DOHH2 (cell line): ENCODE measurements around the gene TAF11L9.
"Not testable (repeated sequence)": the region's sequence is repeated elsewhere in the genome, so short reads cannot be mapped to it uniquely, and the experiment has no call there.

Source experiments
- H3F3A ChIP-seq: fragments of 200-600 bp; sonication (generic), shearing (Covaris generic); 2 replicates; pipeline ENCODE4 v1.6.0; 2016; ENCODE audit warnings: antibody characterized with exemption, mild to moderate bottlenecking; ENCODE audit not compliant: control insufficient read depth, insufficient read depth
- H3K27ac ChIP-seq: fragments of 200-600 bp; sonication (generic); 2 replicates; pipeline ENCODE4 v1.5.1; 2014; ENCODE audit warnings: low read depth, mild to moderate bottlenecking, low read length, moderate library complexity
- H3K27me3 ChIP-seq: fragments of 200-600 bp; sonication (generic); 2 replicates; pipeline ENCODE4 v1.6.1; 2014; ENCODE audit warnings: mild to moderate bottlenecking, low read length, mixed read lengths; ENCODE audit not compliant: control insufficient read depth
- H3K36me3 ChIP-seq: fragments of 200-600 bp; sonication (generic); 2 replicates; pipeline ENCODE4 v1.6.1; 2014; ENCODE audit warnings: mild to moderate bottlenecking, low read length, moderate library complexity, mixed read lengths; ENCODE audit not compliant: control insufficient read depth
- H3K4me1 ChIP-seq: fragments of 200-600 bp; sonication (generic); 2 replicates; pipeline ENCODE4 v1.6.1; 2014; ENCODE audit warnings: mild to moderate bottlenecking, low read length, mixed read lengths; ENCODE audit not compliant: control insufficient read depth
- H3K4me2 ChIP-seq: fragments of 200-600 bp; sonication (generic); 2 replicates; pipeline ENCODE4 v1.6.0; 2014; ENCODE audit warnings: mild to moderate bottlenecking, low read length, moderate library complexity
- H3K4me3 ChIP-seq: fragments of 200-600 bp; sonication (generic); 2 replicates; pipeline ENCODE4 v1.5.1; 2014; ENCODE audit warnings: mild to moderate bottlenecking, low read length, mixed read lengths
- H3K79me2 ChIP-seq: fragments of 200-600 bp; sonication (generic); 2 replicates; pipeline ENCODE4 v1.6.1; 2014; ENCODE audit warnings: mild to moderate bottlenecking, low read length, mixed read lengths; ENCODE audit not compliant: control insufficient read depth
- H3K9me2 ChIP-seq: fragments of 200-600 bp; sonication (generic); replicated peaks from 2 replicates; pipeline ENCODE4 v1.6.1; 2014; ENCODE audit warnings: mild to moderate bottlenecking, low read length, mixed read lengths; ENCODE audit not compliant: control insufficient read depth
- H3K9me3 ChIP-seq: fragments of 200-600 bp; sonication (generic); 2 replicates; pipeline ENCODE4 v1.6.1; 2014; ENCODE audit warnings: antibody characterized with exemption, low read length, mixed read lengths; ENCODE audit not compliant: control insufficient read depth, insufficient read depth
- H4K20me1 ChIP-seq: fragments of 200-600 bp; sonication (generic); 2 replicates; pipeline ENCODE4 v1.6.0; 2014; ENCODE audit warnings: low read depth, mild to moderate bottlenecking, antibody characterized with exemption, low read length, moderate library complexity; ENCODE audit not compliant: control insufficient read depth, insufficient read depth
- EZH2phosphoT487 ChIP-seq: fragments of 200-600 bp; sonication (generic); IDR thresholded peaks from 2 replicates; pipeline ENCODE4 v1.6.1; 2017; ENCODE audit warnings: borderline replicate concordance, mild to moderate bottlenecking, antibody characterized with exemption, low read length, moderate library complexity, mixed read lengths
- TF ChIP-seq, protein P1 (sequence below): fragments of 200-600 bp; sonication (generic); IDR thresholded peaks from one replicate; pipeline ENCODE4 v1.5.1; 2014; ENCODE audit warnings: antibody characterized with exemption, mild to moderate bottlenecking, low read depth, low read length; ENCODE audit not compliant: poor library complexity, severe bottlenecking

TAF11L9 gene

DNA sequence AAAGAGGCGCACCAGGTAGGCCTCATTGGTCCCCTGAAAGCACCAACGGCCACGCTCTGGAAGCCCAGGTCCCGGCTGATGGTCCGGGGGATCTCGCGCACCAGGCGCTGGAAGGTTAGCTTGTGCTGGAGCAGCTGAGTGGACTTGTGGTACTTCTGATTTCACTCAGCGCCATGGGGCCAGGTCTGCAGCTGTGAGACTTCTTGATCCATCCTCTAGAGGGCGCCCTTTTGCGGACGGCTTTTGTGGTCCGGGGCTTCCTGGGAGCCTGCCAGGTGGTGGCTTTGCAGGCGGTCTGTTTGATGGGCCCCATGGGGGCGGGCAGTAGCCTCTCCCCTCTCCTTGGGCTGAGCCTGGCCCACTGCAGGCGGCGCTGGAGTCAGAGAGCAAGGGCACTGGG is 26.4 kb upstream of the TAF11L9 start:
- H3K36me3 ChIP-seq: no peaks in the 10 kb centered on the region
- H4K20me1 ChIP-seq: no peaks in the 10 kb centered on the region
- no peaks in the 10 kb centered on the region for H3K79me2 ChIP-seq
- H3K27me3 ChIP-seq: no peaks in the 10 kb centered on the region
- H3K9me3 ChIP-seq: no peaks in the 10 kb centered on the region
- H3K4me3 ChIP-seq: no peak overlapping the region
- H3K9me2 ChIP-seq: no peaks in the 10 kb centered on the region
- TF ChIP-seq, protein P1, sequence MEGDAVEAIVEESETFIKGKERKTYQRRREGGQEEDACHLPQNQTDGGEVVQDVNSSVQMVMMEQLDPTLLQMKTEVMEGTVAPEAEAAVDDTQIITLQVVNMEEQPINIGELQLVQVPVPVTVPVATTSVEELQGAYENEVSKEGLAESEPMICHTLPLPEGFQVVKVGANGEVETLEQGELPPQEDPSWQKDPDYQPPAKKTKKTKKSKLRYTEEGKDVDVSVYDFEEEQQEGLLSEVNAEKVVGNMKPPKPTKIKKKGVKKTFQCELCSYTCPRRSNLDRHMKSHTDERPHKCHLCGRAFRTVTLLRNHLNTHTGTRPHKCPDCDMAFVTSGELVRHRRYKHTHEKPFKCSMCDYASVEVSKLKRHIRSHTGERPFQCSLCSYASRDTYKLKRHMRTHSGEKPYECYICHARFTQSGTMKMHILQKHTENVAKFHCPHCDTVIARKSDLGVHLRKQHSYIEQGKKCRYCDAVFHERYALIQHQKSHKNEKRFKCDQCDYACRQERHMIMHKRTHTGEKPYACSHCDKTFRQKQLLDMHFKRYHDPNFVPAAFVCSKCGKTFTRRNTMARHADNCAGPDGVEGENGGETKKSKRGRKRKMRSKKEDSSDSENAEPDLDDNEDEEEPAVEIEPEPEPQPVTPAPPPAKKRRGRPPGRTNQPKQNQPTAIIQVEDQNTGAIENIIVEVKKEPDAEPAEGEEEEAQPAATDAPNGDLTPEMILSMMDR: peak; percentile 49
- TF ChIP-seq EZH2phosphoT487: no peak
- H3K4me2 ChIP-seq: no peak overlapping the region
- H3F3A ChIP-seq: no peaks in the 10 kb centered on the region
- no peaks in the 10 kb centered on the region for H3K4me1 ChIP-seq
- H3K27ac ChIP-seq: no peak overlapping the region

DNA sequence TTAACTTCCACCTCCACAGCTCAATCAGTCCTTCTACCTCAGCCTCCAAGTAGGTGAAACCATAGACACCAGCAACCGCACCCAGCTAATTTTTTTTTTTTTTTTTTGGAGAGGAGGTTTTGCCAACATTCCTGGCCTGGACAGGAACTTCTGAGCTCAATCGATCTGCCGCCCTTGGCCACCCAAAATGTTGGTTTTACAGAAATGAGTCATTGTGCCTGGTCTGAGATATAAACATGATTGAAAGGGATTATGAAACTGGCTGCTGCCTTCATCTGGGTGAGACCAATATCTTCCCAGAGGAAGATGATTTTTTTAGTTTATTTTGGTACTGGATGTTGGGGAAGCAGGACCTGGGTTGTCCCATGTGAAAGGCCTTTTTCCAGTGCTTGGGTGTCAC is 25.2 kb upstream of the TAF11L9 start:
- H3K27ac ChIP-seq: no peak overlapping the region
- H3F3A ChIP-seq: no peaks in the 10 kb centered on the region
- H4K20me1 ChIP-seq: no peaks in the 10 kb centered on the region
- no peaks in the 10 kb centered on the region for H3K79me2 ChIP-seq
- H3K4me2 ChIP-seq: no peak overlapping the region
- no peaks in the 10 kb centered on the region for H3K9me3 ChIP-seq
- H3K4me3 ChIP-seq: no peak overlapping the region
- no peaks in the 10 kb centered on the region for H3K27me3 ChIP-seq
- no peaks in the 10 kb centered on the region for H3K36me3 ChIP-seq
- no peaks in the 10 kb centered on the region for H3K9me2 ChIP-seq
- TF ChIP-seq, protein P1: no peak
- no peak for TF ChIP-seq EZH2phosphoT487
- H3K4me1 ChIP-seq: no peaks in the 10 kb centered on the region

DNA sequence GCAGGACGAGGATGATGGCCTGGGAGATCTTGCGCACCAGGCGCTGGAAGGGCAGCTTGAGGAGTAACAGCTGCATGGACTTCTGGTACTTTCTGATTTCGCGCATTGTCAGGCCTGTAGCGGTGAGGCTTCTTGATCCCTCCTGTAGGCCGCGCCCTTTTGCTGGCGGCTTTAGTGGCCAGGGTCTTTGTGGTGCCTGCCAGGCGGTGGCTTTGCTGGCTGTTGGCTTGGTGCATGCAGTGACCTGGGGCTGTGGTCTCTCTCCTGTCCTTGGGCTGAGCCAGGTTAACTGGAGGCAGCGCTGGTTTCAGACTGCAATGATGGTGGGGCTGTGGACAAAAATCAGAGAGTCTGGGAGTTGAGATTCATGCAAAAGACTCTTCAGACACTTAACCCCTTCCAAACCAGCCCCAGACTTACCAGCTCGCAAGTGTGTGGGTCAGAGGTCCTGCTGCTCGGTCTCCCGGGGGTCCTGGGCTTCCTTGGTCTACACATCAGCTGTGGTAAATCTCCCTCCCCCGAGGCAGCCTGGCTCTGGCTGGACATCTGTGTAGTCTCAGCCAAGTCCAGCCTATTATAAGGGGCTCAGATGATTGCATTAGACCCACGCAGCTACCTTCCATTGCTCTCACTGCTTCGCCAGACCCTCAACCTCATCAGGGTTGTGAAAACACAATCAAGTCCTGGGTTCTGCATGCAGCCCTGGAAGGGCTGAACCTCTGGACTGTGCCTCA is 20.8 kb upstream of the TAF11L9 start:
- Histone ChIP-seq H3K27me3 (no peaks in the 10 kb centered on the region), H3K9me2 (no peaks in the 10 kb centered on the region), H3K4me2 (no peak overlapping the region), H3K4me1 (no peaks in the 10 kb centered on the region), H3F3A (no peaks in the 10 kb centered on the region), H3K9me3 (no peaks in the 10 kb centered on the region), H3K27ac (no peak overlapping the region), H4K20me1 (no peaks in the 10 kb centered on the region), H3K36me3 (no peaks in the 10 kb centered on the region), H3K79me2 (no peaks in the 10 kb centered on the region), H3K4me3 (no peak overlapping the region)
- no peak for TF ChIP-seq EZH2phosphoT487
- TF ChIP-seq, protein P1: no peak

DNA sequence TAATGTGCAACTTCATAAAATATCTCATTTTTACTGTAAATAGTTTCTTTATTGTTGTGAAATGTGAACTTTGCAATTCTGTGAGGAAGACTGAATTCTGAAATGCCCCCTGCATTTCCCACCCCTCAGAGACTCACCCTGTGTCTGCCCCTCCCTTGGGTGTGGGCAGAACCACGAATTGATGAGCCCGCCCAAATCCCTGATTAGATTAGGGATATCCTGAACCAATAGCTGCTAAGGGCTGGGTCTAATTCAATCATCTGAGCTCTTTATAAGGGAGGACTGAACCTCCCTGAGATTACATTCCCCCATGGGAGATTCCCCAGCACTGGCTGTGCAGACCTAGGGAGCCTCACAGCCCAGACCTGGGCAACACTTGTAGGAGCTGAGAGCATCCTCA is 15.9 kb upstream of the TAF11L9 start, which contains the start of gene TAF11L12:
Gene TAF11L12 (plus strand): TSS at position 301 of the 400 bp plus-strand sequence.
- H3K4me2 ChIP-seq, H3F3A ChIP-seq, H3K4me3 ChIP-seq, H3K4me1 ChIP-seq, H3K36me3 ChIP-seq, H3K79me2 ChIP-seq, H4K20me1 ChIP-seq, H3K9me3 ChIP-seq, H3K27ac ChIP-seq, H3K27me3 ChIP-seq, H3K9me2 ChIP-seq: not testable (repeated sequence)

DNA sequence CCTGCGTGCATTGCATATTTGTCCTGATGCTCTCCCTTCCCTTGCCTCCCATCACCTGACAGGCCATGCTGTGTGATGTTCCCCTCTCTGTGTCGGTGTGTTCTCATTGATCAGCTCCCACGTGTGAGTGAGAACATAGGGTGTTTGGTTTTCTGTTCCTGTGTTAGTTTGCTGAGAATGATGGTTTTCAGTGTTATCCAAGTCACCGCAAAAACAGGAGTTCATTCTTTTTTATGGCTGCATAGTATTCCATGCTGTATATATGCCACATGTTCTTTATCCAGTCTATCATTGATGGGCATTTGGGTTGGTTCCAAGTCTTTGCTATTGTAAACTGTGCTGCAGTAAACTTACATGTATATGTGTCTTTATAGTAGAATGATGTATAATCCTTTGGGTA is 13.3 kb upstream of the TAF11L9 start:
- not testable (repeated sequence) for H4K20me1 ChIP-seq, H3F3A ChIP-seq, H3K4me2 ChIP-seq, H3K27ac ChIP-seq, H3K4me3 ChIP-seq, H3K79me2 ChIP-seq, H3K4me1 ChIP-seq, H3K9me2 ChIP-seq, H3K27me3 ChIP-seq, H3K9me3 ChIP-seq, H3K36me3 ChIP-seq
